HFFc6 (cell line): ENCODE results near the gene PTRH1. TPM values are rescaled to one million over a fixed set of nuclear protein-coding genes. Genes with fewer than 3 reads are reported as not detected.

ENCODE experiments used
- DNase-seq: peaks from one replicate; pipeline ENCODE4 v3.0.0-alpha.2; 2018
- H3K27ac Mint-ChIP-seq: 2 replicates; pipeline ENCODE4 v1.8.0; 2020; ENCODE audit warnings: mild to moderate bottlenecking, mixed read lengths
- H3K27me3 Mint-ChIP-seq: 2 replicates; pipeline ENCODE4 v1.8.0; 2021; ENCODE audit warnings: mild to moderate bottlenecking, moderate library complexity, mixed read lengths; ENCODE audit not compliant: insufficient read depth
- H3K36me3 Mint-ChIP-seq: 2 replicates; pipeline ENCODE4 v1.8.0; 2021; ENCODE audit warnings: low read depth, mixed read lengths
- H3K4me1 Mint-ChIP-seq: 2 replicates; pipeline ENCODE4 v1.8.0; 2020; ENCODE audit warnings: low read depth, mixed read lengths
- H3K4me3 Mint-ChIP-seq: 2 replicates; pipeline ENCODE4 v1.8.0; 2020; ENCODE audit warnings: mild to moderate bottlenecking, moderate library complexity, mixed read lengths
- H3K9me3 Mint-ChIP-seq: 2 replicates; pipeline ENCODE4 v1.8.0; 2020; ENCODE audit warnings: mild to moderate bottlenecking, mixed read lengths
- CTCF ChIP-seq: fragments of 200-600 bp; sonication (generic); IDR thresholded peaks from 2 replicates; pipeline ENCODE4 v1.5.0; 2021; ENCODE audit warnings: antibody characterized with exemption, mild to moderate bottlenecking
- total RNA-seq, 6 experiments: library from RNA; stranded (reverse); fragmentation: NEBNext Ultra II Directional; extraction: Animal tissue kit (Norgen Biotek cat#: 25700); gene quantifications; 2 replicates in 1 of 6; 3 replicates in 5 of 6; pipeline ENCODE4 v1.2.3, GENCODE V29; 2021

PTRH1 gene
- total RNA-seq, 6 experiments from 2014 or later, result 21.0 to 22.1 (median 21.5) TPM

DNA sequence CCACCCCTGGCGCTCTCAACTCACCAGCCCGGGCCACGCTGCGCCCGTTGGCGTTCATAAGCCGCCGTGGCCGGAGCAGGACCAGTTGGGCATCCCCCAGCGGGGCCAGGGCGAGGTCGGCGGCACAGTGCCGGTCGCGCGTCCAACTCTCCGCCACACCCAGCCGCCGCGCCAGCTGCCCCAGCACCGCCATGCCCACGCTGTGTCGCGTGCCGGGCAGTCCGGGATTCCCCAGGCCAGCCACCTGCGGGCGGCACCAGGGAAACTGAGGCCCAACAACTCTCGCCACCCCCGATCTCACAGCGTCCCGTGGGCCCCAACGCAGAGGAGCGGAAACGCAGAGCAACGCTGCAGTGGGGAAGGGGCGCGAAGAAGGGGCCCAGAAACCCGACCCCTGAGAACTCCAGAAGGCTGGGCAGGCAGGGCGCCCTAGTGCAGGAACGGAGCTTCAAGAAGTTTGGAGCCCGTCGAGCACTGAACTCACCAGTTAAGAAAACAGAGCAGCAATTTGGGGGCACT is 453 bp downstream of the PTRH1 start:
- H3K27ac Mint-ChIP-seq, result peak overlapping the region; percentile 97
- TF ChIP-seq CTCF, result no peak
- peaks cover 11% of the 10 kb centered on the region for H3K4me1 Mint-ChIP-seq
- no peaks in the 10 kb centered on the region for H3K9me3 Mint-ChIP-seq
- H3K36me3 Mint-ChIP-seq, result no peaks in the 10 kb centered on the region
- no peak for DNase-seq
- H3K4me3 Mint-ChIP-seq, result peak overlapping the region; percentile 98
- H3K27me3 Mint-ChIP-seq, result peaks cover 5% of the 10 kb centered on the region; the same call in 1 of the 2 replicates

- H3K4me1 Mint-ChIP-seq, result peaks cover 11% of the 10 kb centered on the region
- H3K27ac Mint-ChIP-seq, result peak overlapping the region; percentile 64
- peaks cover under 1% of the 10 kb centered on the region; the same call in 1 of the 2 replicates for H3K36me3 Mint-ChIP-seq
- no peak for TF ChIP-seq CTCF
- peaks cover 5% of the 10 kb centered on the region; the same call in 1 of the 2 replicates for H3K27me3 Mint-ChIP-seq
- no peak for DNase-seq
- peak overlapping the region; percentile 89 for H3K4me3 Mint-ChIP-seq
- H3K9me3 Mint-ChIP-seq, result no peaks in the 10 kb centered on the region
Observed at GRCh38 chr9:127714020-127714750, 1.3 kb downstream of the PTRH1 start.

DNA sequence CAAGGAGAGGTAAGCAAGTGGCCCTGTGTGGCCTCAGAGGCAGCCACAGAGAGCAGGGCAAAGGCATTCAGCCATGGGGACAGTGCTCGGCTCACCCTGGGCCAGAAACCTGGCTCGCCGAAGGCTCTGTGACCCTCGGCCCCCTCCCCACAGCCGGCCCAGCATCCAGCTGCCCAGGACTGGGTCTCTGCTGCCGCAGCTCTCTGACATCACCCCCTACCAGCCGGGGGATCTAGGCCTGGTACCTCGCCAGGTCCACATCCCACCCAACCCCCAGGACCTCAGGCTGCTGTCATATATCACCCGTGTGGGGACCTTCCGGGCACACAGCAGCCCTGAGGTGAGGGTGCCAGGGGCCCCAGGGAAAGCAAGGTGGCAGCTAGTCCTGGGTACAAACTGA is 2.6 kb downstream of the PTRH1 start:
- peaks cover 5% of the 10 kb centered on the region; the same call in 1 of the 2 replicates for H3K27me3 Mint-ChIP-seq
- H3K9me3 Mint-ChIP-seq, result peaks cover 4% of the 10 kb centered on the region; the same call in 1 of the 2 replicates
- H3K27ac Mint-ChIP-seq, result no peak overlapping the region
- H3K4me3 Mint-ChIP-seq, result no peak overlapping the region
- H3K36me3 Mint-ChIP-seq, result peaks cover 9% of the 10 kb centered on the region; the same call in 1 of the 2 replicates
- DNase-seq, result no peak
- H3K4me1 Mint-ChIP-seq, result peaks cover 11% of the 10 kb centered on the region
- TF ChIP-seq CTCF, result no peak

DNA sequence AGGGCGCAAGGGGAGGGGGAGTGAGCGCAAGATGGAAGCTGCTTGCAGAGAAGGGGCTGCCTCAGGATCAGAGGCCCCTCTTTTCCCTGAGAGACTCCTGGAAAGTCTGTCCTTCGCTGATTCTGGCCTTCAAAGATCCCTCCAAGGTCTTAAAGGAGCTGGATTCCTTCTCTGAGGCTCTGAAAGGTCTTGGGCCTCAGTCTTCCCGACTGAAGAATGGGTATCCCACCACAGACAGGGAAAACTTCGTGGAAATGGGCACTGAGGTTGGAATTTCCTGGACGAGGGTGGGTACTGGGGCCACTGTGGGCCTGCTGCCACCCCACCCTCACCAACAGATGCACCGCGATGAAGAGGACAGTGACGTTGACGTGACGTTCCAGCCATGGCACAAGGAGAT is 3.1 kb downstream of the PTRH1 start:
- Mint-ChIP-seq H3K27ac (no peak overlapping the region), H3K4me3 (no peak overlapping the region), H3K4me1 (peaks cover 11% of the 10 kb centered on the region), H3K36me3 (peaks cover 9% of the 10 kb centered on the region; the same call in 1 of the 2 replicates), H3K27me3 (peaks cover 5% of the 10 kb centered on the region; the same call in 1 of the 2 replicates), H3K9me3 (peaks cover 4% of the 10 kb centered on the region; the same call in 1 of the 2 replicates)
- TF ChIP-seq CTCF, result no peak
- DNase-seq, result no peak

GRCh38 chr9:127711831-127712274 is 3.6 kb downstream of the PTRH1 start:
- Mint-ChIP-seq H3K27ac (no peak overlapping the region), H3K4me3 (no peak overlapping the region)

More at GRCh38 chr9:127711831-127712274, 3.6 kb downstream of the PTRH1 start:
- DNase-seq, result no peak
- Mint-ChIP-seq H3K36me3 (peaks cover 9% of the 10 kb centered on the region; the same call in 1 of the 2 replicates), H3K27me3 (peaks cover 5% of the 10 kb centered on the region; the same call in 1 of the 2 replicates), H3K9me3 (peaks cover 4% of the 10 kb centered on the region; the same call in 1 of the 2 replicates), H3K4me1 (peaks cover 11% of the 10 kb centered on the region)
- no peak for TF ChIP-seq CTCF
